GM10248 (cell line): ENCODE data around the gene NKAIN2.

Experiments
- CTCF ChIA-PET: fragments of 300-600 bp; sonication (Branson Sonifier 250); formaldehyde crosslinking; extraction: SDS; loops from one replicate; lab custom pipeline; 2021; ENCODE audit warnings: antibody characterized with exemption; lab: Yijun Ruan, JAX
- POLR2A ChIA-PET: fragments of 350-650 bp; sonication (Branson Sonifier 250); formaldehyde crosslinking; extraction: SDS; loops from one replicate; lab custom pipeline; 2020; ENCODE audit warnings: antibody characterized with exemption; lab: Yijun Ruan, JAX
- DNase-seq: peaks from one replicate; pipeline ENCODE4 v3.0.0; 2012; ENCODE audit errors: extremely low spot score
- TF ChIP-seq, protein P1 (sequence below): IDR thresholded peaks from 2 replicates; pipeline ENCODE4 v1.5.1; 2012; ENCODE audit warnings: mild to moderate bottlenecking, low read depth; ENCODE audit errors: extremely low read depth, missing control alignments, control extremely low read depth

Gene NKAIN2

DNA sequence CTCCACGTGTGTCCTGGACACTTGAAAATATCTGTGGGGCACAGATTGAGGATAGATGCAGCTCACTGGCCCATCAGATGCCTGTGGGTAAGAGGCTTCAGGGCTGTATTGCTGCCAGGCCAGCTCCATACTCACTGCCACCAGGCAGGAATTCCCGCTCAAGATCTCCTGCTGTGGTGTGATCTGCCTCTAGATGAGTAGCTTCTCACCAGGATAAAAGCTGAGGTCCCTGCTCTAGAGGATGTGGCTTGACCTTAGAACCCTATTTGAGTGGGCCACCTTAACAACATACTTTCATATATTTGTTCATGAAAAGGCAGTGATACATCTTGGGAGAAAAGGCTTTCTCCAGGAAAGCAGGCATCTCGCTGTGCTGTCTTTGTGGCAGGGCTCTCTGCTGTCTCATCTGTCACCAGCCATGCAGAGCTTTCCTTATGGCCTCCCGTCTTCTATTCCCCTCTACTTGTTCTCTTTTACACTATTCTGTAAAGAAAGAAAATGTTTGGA lies 992.9 kb downstream of the NKAIN2 start:
- TF ChIP-seq, protein P1, sequence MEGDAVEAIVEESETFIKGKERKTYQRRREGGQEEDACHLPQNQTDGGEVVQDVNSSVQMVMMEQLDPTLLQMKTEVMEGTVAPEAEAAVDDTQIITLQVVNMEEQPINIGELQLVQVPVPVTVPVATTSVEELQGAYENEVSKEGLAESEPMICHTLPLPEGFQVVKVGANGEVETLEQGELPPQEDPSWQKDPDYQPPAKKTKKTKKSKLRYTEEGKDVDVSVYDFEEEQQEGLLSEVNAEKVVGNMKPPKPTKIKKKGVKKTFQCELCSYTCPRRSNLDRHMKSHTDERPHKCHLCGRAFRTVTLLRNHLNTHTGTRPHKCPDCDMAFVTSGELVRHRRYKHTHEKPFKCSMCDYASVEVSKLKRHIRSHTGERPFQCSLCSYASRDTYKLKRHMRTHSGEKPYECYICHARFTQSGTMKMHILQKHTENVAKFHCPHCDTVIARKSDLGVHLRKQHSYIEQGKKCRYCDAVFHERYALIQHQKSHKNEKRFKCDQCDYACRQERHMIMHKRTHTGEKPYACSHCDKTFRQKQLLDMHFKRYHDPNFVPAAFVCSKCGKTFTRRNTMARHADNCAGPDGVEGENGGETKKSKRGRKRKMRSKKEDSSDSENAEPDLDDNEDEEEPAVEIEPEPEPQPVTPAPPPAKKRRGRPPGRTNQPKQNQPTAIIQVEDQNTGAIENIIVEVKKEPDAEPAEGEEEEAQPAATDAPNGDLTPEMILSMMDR = no peak
- ChIA-PET POLR2A (no interaction called here), CTCF (interaction anchor here (1.0 to 1.5 kb wide), 2 partner anchors 9 to 994 kb away, joined by 3 to 5 read pairs; no protein-coding TSS in a partner anchor)
- DNase-seq = no peak

DNA sequence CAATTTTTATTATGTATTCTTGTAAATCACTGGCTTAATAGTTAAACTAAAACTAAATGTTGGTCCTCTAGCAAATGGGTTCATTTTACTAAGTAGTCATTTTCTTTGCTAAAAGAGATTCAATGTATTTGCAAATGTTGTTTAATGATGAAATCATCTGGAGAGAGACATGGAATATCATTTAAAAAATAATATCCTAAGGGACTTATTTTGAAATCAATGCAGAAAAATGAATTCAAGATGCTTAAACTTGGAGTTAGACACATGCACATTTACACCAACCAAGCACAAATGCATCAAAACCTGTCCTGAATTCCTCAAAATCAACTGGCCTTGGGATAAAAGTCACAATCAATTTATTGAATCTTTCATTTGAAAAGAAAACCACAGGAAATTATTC lies 993.6 kb downstream of the NKAIN2 start:
- ChIA-PET CTCF (no interaction called here), POLR2A (no interaction called here)
- no peak for DNase-seq
- TF ChIP-seq, protein P1 = no peak

DNA sequence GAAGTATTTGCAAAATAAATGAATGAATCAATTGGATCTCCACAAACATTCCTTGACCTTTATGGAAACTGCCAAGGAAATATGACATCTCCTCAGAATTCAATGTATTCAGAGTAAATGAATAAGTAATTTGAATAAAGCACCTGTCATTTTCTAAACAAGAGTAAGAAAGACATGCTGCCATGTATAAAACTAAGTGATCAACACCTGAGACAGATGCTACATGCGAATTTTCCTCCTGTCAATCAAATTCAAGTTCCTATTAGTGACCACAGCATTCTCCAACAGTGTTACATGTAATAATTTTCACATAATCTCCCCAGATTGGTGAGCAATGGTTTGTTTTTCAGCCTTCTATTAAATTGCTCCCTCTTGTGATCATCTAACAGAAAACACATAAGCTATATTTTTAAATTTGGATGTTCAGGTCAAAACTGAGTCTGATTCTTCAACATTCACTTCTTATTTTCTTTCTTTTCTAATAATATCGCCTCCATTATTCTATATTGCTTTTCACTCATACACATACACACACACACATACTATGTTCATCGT lies 995.4 kb downstream of the NKAIN2 start:
- ChIA-PET CTCF (interaction anchor here (1.7 kb wide), 1 partner anchor 12 kb away, joined by 4 read pairs; no protein-coding TSS in a partner anchor), POLR2A (no interaction called here)
- DNase-seq = no peak
- TF ChIP-seq, protein P1 = no peak

DNA sequence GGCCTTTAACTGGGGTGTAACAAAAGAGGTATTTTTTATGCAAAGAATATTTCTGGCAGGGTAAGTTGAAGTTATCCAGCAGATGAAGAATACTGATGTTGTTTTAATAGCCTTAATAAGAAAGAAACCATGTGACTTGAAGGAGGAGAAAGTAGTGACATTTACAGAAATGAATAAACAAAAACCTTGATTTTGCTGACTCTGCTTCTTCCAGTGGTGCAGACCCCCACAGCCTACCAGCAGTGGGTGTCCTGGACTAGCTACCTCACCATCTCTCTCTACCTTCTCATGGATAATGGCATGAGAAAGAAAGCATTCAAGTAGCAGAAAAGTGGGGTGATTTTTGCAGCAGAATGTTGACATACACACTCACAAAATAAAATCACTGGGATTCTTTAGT lies 996.0 kb downstream of the NKAIN2 start:
- ChIA-PET CTCF (interaction anchor here (1.7 kb wide), 1 partner anchor 11 kb away, joined by 4 read pairs; no protein-coding TSS in a partner anchor), POLR2A (no interaction called here)
- TF ChIP-seq, protein P1 = no peak
- no peak for DNase-seq

DNA sequence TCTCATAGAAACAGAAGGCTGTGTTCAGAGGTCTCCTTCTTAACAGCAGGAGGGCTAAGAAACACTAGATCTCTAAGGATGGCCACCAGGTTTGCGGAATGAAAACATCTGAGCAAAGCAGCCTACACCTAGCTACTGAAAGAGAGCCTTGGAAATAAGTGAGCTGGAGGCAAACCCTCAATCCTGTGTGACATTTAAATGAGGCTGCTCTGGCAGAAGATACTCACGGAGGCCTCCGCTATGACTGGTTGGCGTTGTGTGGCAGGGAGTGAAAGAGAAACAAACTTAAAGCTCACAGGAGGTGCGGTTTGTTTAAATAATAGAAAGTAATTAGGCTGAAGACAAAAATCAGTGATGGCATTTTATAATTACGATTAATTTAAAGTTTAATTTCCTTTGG lies 996.6 kb downstream of the NKAIN2 start:
- no peak for DNase-seq
- ChIA-PET CTCF (interaction anchor here (1.7 kb wide), 1 partner anchor 11 kb away, joined by 4 read pairs; no protein-coding TSS in a partner anchor), POLR2A (no interaction called here)
- TF ChIP-seq, protein P1 = no peak

DNA sequence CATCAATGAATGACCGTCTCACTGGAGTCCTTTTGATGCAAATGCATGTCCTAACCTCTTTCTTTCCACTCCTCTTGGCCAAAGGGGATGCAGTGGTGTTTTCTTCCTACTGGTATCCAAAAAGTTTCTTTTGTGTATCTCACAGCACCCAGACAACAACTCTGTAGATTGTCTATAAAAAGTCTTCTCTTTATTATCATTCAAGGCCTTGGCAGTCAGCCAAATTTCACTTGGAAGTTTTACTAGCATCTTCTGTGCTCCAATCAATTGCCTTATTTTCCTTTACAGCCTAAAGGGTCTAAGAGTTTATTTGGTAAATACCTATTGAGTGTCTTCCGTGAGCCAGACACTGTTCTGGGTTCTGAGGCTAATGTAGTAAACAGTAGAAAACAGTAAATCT lies 1008.4 kb downstream of the NKAIN2 start:
- DNase-seq = no peak
- ChIA-PET CTCF (no interaction called here), POLR2A (no interaction called here)
- TF ChIP-seq, protein P1 = no peak
